Mucosa of stomach (tissue), 1 donor: Measurements from ENCODE around the gene CFAP68.
"Not testable (repeated sequence)": the region's sequence is repeated elsewhere in the genome, so short reads cannot be mapped to it uniquely, and the experiment has no call there.

Source experiments
- H3K27me3 ChIP-seq: one replicate; pipeline ENCODE4 v1.7.0; 2013; ENCODE audit warnings: mild to moderate bottlenecking, low read length; ENCODE audit not compliant: control insufficient read depth, insufficient read depth
- H3K36me3 ChIP-seq: one replicate; pipeline ENCODE4 v1.7.0; 2013; ENCODE audit warnings: low read length; ENCODE audit not compliant: control insufficient read depth, insufficient read depth
- H3K4me1 ChIP-seq: one replicate; pipeline ENCODE4 v1.7.0; 2013; ENCODE audit warnings: mild to moderate bottlenecking, low read length; ENCODE audit not compliant: control insufficient read depth, insufficient read depth
- H3K4me3 ChIP-seq: one replicate; pipeline ENCODE4 v1.7.0; 2013; ENCODE audit warnings: low read length
- H3K9ac ChIP-seq: one replicate; pipeline ENCODE4 v1.7.0; 2013; ENCODE audit warnings: mild to moderate bottlenecking, low read length, moderate library complexity
- H3K9me3 ChIP-seq: one replicate; pipeline ENCODE4 v1.7.0; 2013; ENCODE audit warnings: mild to moderate bottlenecking, low read length, moderate library complexity; ENCODE audit not compliant: control insufficient read depth
- donor health status: Pancreatic carcinoma.

Gene CFAP68

DNA sequence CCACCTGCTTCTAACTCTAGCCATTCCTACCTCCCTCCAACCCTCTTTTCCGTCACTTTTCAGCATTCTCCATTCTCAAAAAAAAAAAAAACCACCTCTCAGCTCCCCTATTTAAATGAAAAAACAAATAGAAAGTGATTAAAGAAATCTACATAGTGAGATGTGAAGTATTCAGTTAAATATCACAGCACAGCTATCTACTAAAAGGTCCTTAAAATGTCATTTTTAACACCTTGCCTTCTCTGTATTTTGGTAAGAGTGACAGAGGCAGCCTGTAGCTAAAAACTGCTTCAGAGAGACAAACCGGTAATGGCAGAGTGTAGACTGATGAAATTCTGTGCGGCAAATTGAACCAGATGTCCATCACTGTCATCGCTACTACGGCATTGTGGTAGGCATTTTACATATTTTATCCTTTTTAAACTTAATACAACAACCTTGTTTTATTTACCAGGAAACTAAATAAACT, 7.6 kb upstream of the CFAP68 start:
- no peaks in the 10 kb centered on the region for H3K9me3 ChIP-seq
- peaks cover 4% of the 10 kb centered on the region for H3K4me1 ChIP-seq
- no peaks in the 10 kb centered on the region for H3K27me3 ChIP-seq
- peak overlapping the region; percentile 77 for H3K9ac ChIP-seq
- no peaks in the 10 kb centered on the region for H3K36me3 ChIP-seq
- peak overlapping the region; percentile 92 for H3K4me3 ChIP-seq

DNA sequence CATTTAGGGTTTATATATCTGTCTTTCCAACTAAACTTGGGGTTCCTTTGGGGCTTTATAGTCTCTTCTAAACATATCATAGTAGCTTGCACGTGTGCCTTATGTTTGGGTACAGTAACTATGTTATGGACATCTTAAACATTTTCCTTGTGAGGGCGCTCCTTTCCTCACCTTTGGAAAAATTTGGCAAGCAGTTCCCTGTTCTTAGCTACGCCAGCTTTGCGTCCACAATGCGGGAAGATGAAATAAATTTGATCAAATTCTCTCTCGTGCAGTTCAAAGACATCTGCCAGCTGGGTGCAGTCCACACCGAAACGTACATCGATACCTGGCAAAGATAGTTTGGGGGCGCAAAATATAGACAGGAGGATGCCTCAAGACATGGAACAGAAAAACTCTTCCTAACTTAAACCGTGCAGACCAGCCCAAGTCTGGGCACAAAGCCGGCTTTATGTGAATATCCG, 924 bp upstream of the CFAP68 start:
- Histone ChIP-seq H3K4me3 (peak overlapping the region; percentile 88), H3K27me3 (no peaks in the 10 kb centered on the region), H3K4me1 (peaks cover 11% of the 10 kb centered on the region), H3K36me3 (no peaks in the 10 kb centered on the region), H3K9ac (peak overlapping the region; percentile 63), H3K9me3 (no peaks in the 10 kb centered on the region)

DNA sequence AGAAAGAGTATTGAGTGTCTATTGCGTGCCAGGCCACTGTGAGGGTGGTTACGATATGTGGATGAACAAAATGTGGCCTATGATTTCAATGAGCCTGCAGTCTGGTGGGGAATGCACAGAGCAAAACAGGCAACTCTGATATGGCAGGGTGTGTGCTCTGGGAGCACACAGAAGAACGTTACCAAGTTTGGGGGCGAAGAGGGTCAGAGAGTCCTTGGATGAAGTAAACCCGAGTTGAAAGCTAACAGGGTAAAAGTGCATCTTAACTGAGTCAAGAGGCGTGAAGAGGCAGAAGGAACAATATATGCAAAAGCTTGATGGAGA, 258 bp downstream of the CFAP68 start:
- peaks cover 11% of the 10 kb centered on the region for H3K4me1 ChIP-seq
- H3K27me3 ChIP-seq = no peaks in the 10 kb centered on the region
- H3K36me3 ChIP-seq = no peaks in the 10 kb centered on the region
- H3K9ac ChIP-seq = peak overlapping the region; percentile 63
- H3K4me3 ChIP-seq = peak overlapping the region; percentile 88
- H3K9me3 ChIP-seq = no peaks in the 10 kb centered on the region

DNA sequence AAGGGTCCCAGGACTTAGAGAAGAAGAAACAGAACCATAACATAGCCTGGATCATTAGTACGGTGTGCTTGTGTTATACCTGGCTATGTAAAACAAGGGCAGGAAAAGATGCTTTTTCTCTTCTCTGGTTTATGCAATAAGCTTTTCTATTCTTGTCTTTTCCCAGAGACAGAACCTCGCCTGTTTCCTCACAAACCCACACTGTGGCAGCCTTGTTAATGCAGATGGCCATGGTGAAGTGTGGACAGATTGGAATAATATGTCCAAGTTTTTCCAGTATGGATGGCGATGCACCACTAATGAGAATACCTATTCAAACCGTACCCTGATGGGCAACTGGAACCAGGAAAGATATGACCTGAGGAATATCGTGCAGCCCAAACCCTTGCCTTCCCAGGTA, 2.9 kb downstream of the CFAP68 start:
- Histone ChIP-seq H3K27me3 (no peaks in the 10 kb centered on the region), H3K36me3 (no peaks in the 10 kb centered on the region), H3K9me3 (no peaks in the 10 kb centered on the region), H3K4me3 (no peak overlapping the region), H3K4me1 (peaks cover 11% of the 10 kb centered on the region), H3K9ac (no peak overlapping the region)

DNA sequence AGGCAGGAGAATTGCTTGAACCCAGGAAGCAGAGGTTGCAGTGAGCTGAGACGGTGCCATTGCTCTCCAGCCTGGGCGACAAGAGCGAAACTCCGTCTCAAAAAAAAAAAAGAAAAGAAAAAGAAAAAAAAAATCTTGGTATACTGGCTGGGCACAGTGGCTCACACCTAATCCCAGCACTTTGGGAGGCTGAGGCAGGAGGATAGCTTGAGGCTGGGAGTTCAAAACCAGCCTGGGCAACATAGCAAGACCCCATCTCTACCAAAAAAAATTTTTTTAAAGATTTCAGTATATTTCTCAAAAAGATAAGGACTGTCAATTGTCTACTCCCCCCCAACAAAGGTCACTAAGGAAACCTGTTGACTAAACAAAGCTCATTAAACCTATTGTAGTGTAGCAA, 5.7 kb downstream of the CFAP68 start:
- not testable (repeated sequence) for H3K9ac ChIP-seq, H3K4me3 ChIP-seq, H3K4me1 ChIP-seq, H3K9me3 ChIP-seq, H3K27me3 ChIP-seq, H3K36me3 ChIP-seq

DNA sequence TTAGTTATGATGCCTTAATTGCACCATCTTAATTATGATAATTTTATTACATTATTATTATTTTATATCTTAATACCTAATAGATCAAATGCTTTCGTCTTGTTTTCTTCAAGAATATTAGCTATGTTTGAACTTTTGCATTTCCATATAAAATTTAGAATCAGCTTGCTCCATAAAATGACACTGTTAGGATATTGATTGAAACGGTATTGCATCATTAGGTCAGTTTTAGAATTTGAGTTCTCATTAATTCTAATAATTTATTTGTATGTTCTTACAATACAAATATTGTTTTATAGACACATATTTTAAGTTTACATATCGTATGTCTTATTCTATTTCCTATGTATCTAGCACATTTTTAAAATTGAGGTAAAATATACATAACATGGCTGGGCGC, 6.7 kb downstream of the CFAP68 start:
- no peak overlapping the region for H3K9ac ChIP-seq
- H3K36me3 ChIP-seq = no peaks in the 10 kb centered on the region
- no peak overlapping the region for H3K4me3 ChIP-seq
- H3K9me3 ChIP-seq = no peaks in the 10 kb centered on the region
- no peaks in the 10 kb centered on the region for H3K27me3 ChIP-seq
- no peaks in the 10 kb centered on the region for H3K4me1 ChIP-seq

DNA sequence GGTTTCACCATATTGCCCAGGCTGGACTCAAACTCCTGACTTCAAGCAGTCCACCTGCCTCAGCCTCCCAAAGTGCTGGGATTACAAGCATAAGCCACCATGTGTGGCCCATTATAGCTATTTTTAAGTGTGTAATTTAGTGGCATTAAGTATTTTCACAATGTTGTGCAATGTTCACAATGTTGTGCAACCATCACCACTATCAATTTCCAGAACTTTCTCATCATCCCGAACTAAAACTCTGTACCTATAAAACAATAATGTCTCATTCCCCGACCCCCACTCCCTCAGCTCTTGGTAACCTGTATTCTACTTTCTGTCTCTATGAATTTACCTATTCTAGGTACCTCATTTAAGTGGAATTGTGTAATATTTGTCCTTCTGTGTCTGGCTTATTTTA, 7.5 kb downstream of the CFAP68 start:
- Histone ChIP-seq H3K9me3 (no peaks in the 10 kb centered on the region), H3K36me3 (no peaks in the 10 kb centered on the region), H3K9ac (no peak overlapping the region), H3K4me1 (no peaks in the 10 kb centered on the region), H3K27me3 (no peaks in the 10 kb centered on the region), H3K4me3 (no peak overlapping the region)

DNA sequence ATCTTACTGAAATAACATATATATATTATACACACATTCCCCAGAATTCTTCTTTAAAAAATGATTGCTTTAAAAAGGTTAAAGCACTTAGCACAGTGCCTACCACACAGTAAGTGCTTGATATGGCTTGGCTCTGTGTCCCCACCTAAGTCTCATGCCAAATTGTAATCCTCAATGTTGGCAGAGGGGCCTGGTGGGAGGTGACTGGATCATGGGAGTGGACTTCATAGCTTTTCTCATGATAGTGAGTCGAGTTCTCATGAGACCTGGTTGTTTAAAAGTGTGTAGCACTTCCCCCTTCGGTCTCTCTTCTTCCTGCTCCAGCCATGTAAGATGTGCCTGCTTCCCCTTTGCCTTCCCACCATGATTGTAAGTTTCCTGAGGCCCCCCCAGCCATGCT, 26.1 kb downstream of the CFAP68 start:
- Histone ChIP-seq H3K4me3 (no peak overlapping the region), H3K36me3 (no peaks in the 10 kb centered on the region), H3K9ac (no peak overlapping the region), H3K4me1 (no peaks in the 10 kb centered on the region), H3K9me3 (no peaks in the 10 kb centered on the region), H3K27me3 (no peaks in the 10 kb centered on the region)

DNA sequence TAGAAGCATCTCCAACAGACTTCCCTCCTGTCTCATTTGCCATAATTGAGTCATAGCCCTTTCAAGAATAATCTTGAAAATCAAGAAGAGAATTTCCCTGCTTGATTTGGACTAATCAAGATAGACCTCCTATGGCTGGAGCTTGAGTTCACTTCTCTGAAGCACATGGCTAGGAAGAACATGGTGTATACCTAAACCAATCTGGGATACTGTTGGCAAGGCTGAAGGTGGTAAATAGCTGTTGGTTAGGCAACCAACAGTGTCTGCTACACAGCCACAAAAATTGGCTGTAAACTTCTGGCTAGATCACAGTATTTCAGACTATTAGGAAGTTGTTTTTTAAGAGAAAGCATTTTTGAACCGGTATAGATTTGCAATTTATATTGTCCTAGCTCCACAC, 27.3 kb downstream of the CFAP68 start:
- Histone ChIP-seq H3K27me3 (peaks cover 1% of the 10 kb centered on the region), H3K4me1 (peaks cover 9% of the 10 kb centered on the region), H3K9ac (no peak overlapping the region), H3K4me3 (no peak overlapping the region), H3K36me3 (no peaks in the 10 kb centered on the region), H3K9me3 (no peaks in the 10 kb centered on the region)

DNA sequence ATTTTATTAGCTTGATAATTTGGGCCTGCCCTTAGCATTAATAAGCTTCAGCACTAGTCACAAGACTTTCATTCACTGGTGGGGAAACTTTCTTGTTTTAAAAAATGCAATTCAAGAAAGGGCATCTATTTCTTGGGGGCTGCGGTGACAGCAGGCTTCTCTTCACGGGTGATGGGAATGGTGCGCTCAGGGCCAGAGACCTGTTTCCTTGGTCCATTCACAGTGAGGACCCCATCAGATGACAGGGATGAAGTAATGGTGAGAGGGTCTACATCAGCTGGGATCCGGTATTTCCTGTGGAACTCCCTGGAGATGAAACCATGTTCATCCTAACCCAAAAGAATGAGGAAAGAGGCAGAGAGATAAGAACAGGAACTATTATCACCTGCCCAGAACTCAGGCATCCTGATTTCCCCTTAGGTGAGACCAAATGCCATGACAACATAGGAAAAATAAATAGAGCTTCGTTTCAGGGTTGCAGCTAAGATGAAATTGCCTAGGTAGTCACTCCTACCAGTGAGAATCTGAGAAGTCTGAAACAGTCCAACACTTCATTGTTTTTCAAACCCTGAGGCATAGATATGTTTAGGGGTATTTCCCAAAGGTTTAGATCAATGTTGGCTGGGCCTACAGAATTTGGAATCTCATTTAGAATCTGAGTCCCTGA, 29.4 kb downstream of the CFAP68 start:
- Histone ChIP-seq H3K4me1 (peaks cover 9% of the 10 kb centered on the region), H3K27me3 (peaks cover 7% of the 10 kb centered on the region), H3K9me3 (no peaks in the 10 kb centered on the region), H3K9ac (no peak overlapping the region), H3K4me3 (no peak overlapping the region), H3K36me3 (no peaks in the 10 kb centered on the region)

DNA sequence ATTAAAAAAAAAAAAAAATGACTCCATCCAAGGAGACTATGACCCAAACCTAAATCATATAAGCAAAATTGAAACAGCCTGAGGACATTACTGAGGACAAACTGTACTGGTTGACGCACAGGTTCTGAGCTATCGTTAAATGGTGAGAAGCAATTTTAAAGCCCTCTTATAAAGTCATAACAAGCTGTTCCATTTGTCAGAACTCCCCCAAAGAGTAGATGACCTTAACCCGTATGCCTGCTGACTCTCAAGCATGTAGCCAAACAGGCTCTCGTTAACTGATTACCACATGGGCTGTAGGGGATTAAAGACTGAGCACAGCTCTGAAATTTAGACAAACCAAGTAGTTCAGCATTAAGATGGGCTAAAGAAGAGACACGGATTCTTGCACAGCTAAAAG, 30.0 kb downstream of the CFAP68 start:
- Histone ChIP-seq H3K4me3 (no peak overlapping the region), H3K9ac (no peak overlapping the region), H3K9me3 (no peaks in the 10 kb centered on the region), H3K36me3 (no peaks in the 10 kb centered on the region), H3K4me1 (peaks cover 9% of the 10 kb centered on the region), H3K27me3 (peaks cover 7% of the 10 kb centered on the region)

DNA sequence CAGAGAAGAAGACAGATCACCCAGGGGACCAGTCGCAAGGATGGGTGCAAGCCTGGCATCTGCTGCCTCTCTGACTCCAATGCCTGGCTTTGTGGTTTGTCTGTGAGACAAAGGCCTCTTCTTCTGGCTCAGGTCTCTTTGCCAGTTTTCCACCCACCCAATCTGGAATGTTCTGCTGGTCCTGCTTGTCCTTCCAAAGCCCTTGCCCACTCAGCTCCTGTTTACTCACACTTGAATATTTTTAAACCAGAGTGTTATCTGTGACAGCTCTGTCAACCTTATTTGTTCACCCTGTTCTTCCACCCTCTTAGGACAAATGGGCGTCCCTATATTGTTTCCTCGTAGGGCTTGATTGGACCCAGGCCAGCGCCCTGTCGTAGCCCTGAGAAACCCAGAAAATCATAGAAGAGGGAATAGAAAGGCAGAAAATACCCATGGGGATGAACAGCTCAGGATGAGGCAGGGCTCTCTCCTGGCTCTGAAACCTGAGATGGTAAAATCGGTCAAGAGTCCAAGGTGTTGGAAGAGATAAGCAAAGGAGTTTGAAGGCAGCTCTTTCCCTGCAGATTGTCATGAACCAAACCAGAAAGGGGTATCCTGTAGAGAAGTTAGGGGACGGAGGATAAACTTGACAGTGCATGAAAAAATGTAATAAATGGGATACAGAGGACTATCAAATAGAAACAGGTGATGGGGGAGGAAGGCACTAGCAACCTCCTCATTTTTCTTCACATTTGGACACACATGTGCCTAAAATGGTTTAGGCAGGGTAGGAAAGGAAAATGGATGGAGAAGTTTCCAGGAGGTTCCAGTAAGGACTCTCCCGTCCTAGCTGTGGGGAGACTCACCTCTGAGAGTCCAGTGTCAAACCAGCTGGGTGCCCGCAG, 31.6 kb downstream of the CFAP68 start:
- H3K9ac ChIP-seq = peak overlapping the region; percentile 10
- peaks cover 7% of the 10 kb centered on the region for H3K27me3 ChIP-seq
- no peaks in the 10 kb centered on the region for H3K36me3 ChIP-seq
- H3K4me1 ChIP-seq = peaks cover 9% of the 10 kb centered on the region
- H3K4me3 ChIP-seq = no peak overlapping the region
- no peaks in the 10 kb centered on the region for H3K9me3 ChIP-seq
